Measurements from ENCODE around the gene SNX14.

Gene SNX14

GRCh38 chr6:85463621-85464259, 129.9 kb downstream of the SNX14 start:
- DNase-seq (ENCODE audit: low read depth in 2 of 2) = no peak

- no peak for DNase-seq (ENCODE audit: low read depth in 2 of 2)
These were observed 131.0 kb downstream of the SNX14 start for GRCh38 chr6:85462673-85463072.

GRCh38 chr6:85461798-85462170, 131.9 kb downstream of the SNX14 start:
- no peak for DNase-seq (ENCODE audit: low read depth in 2 of 2)

GRCh38 chr6:85460921-85461797, 132.5 kb downstream of the SNX14 start:
- peak in 1 of 2 donors; percentile 33 for DNase-seq (ENCODE audit: low read depth in 2 of 2)

- DNase-seq (ENCODE audit: low read depth in 2 of 2) = no peak
These were observed 133.3 kb downstream of the SNX14 start for GRCh38 chr6:85460154-85460920.

GRCh38 chr6:85459224-85459901, 134.3 kb downstream of the SNX14 start:
- no peak for DNase-seq (ENCODE audit: low read depth in 2 of 2)

GRCh38 chr6:85458782-85459181, 134.9 kb downstream of the SNX14 start:
- DNase-seq (ENCODE audit: low read depth in 2 of 2) = no peak

- no peak for DNase-seq (ENCODE audit: low read depth in 2 of 2)
These were observed 135.5 kb downstream of the SNX14 start for GRCh38 chr6:85458184-85458583.

GRCh38 chr6:85456782-85457181, 136.9 kb downstream of the SNX14 start:
- DNase-seq (ENCODE audit: low read depth in 2 of 2) = no peak

All from stimulated activated CD8-positive, alpha-beta memory T cell treated with anti-CD3 and anti-CD28 coated beads, Interleukin-2, amount 100 ng/mL, for 1 hour (primary cell).